Non-pigmented ciliary epithelial cell (primary cell): ENCODE measurements around the gene VSIG2.

ENCODE experiments used
- DNase-seq: peaks from one replicate; pipeline ENCODE4 v3.0.0-alpha.2; 2010; ENCODE audit warnings: low read depth

VSIG2 gene

GRCh38 chr11:124748481-124749343 lies 3.3 kb downstream of the VSIG2 start:
- no peak for DNase-seq

GRCh38 chr11:124748100-124748418 lies 4.0 kb downstream of the VSIG2 start:
- no peak for DNase-seq

GRCh38 chr11:124747406-124748099 lies 4.5 kb downstream of the VSIG2 start:
- no peak for DNase-seq

- DNase-seq = peak; percentile 27
These were observed 5.3 kb downstream of the VSIG2 start for GRCh38 chr11:124746621-124747243.

GRCh38 chr11:124745835-124746620 lies 6.0 kb downstream of the VSIG2 start:
- DNase-seq = no peak

GRCh38 chr11:124745270-124745834 lies 6.7 kb downstream of the VSIG2 start:
- DNase-seq = no peak

- no peak for DNase-seq
These were observed 9.0 kb downstream of the VSIG2 start for GRCh38 chr11:124743050-124743449.

- DNase-seq = no peak
These were observed 9.5 kb downstream of the VSIG2 start for GRCh38 chr11:124742555-124742954.

GRCh38 chr11:124740277-124740882 lies 11.7 kb downstream of the VSIG2 start:
- no peak for DNase-seq

- DNase-seq = no peak
These were observed 12.4 kb downstream of the VSIG2 start, which contains the start of gene NRGN for GRCh38 chr11:124739479-124740276. TSS of gene NRGN (plus strand) at chr11:124739942. CDS start at chr11:124740085, 143 bp downstream.

- DNase-seq = no peak
These were observed 13.2 kb downstream of the VSIG2 start for GRCh38 chr11:124738713-124739478.

GRCh38 chr11:124737638-124738305 lies 14.3 kb downstream of the VSIG2 start:
- no peak for DNase-seq

GRCh38 chr11:124736736-124737135 lies 15.3 kb downstream of the VSIG2 start:
- DNase-seq = no peak

GRCh38 chr11:124732230-124732629 lies 19.8 kb downstream of the VSIG2 start:
- no peak for DNase-seq

GRCh38 chr11:124729571-124729970 lies 22.5 kb downstream of the VSIG2 start:
- no peak for DNase-seq

- no peak for DNase-seq
These were observed 23.9 kb downstream of the VSIG2 start for GRCh38 chr11:124728134-124728533.

- no peak for DNase-seq
These were observed 24.6 kb downstream of the VSIG2 start for GRCh38 chr11:124727474-124727873.

GRCh38 chr11:124725719-124726105 lies 26.3 kb downstream of the VSIG2 start:
- no peak for DNase-seq
